ENCODE measurements around the gene EXOC3L4.

Gene EXOC3L4

GRCh38 chr14:103068351-103069073 lies 26.0 kb upstream of the EXOC3L4 start:
- peaks cover 9% of the 10 kb centered on the region for H3K4me1 ChIP-seq

GRCh38 chr14:103070263-103070885 lies 24.2 kb upstream of the EXOC3L4 start:
- Histone ChIP-seq H3K4me2 (ENCODE audit: low read length) (no peak overlapping the region), H3K36me3 (ENCODE audit: control insufficient read depth, insufficient read depth, low read length) (no peaks in the 10 kb centered on the region), H3K9ac (no peak overlapping the region), H3K79me2 (no peaks in the 10 kb centered on the region), H3K27ac (no peak overlapping the region), H3K4me1 (peaks cover 9% of the 10 kb centered on the region), H2AFZ (no peak overlapping the region), H3K9me3 (ENCODE audit: control insufficient read depth, low read length) (no peaks in the 10 kb centered on the region), H3K27me3 (ENCODE audit: control insufficient read depth, insufficient read depth, low read length) (no peaks in the 10 kb centered on the region), H3K4me3 (ENCODE audit: low read depth, low read length) (no peak overlapping the region)
- no peak for TF ChIP-seq CTCF (IDR thresholded peaks at IDR 0.05)

More at GRCh38 chr14:103068351-103069073, 26.0 kb upstream of the EXOC3L4 start:
- Histone ChIP-seq H3K9me3 (ENCODE audit: control insufficient read depth, low read length) (no peaks in the 10 kb centered on the region), H3K9ac (no peak overlapping the region), H3K4me3 (ENCODE audit: low read depth, low read length) (no peak overlapping the region), H3K79me2 (no peaks in the 10 kb centered on the region), H3K36me3 (ENCODE audit: control insufficient read depth, insufficient read depth, low read length) (no peaks in the 10 kb centered on the region), H2AFZ (no peak overlapping the region), H3K27ac (no peak overlapping the region), H3K4me2 (ENCODE audit: low read length) (no peak overlapping the region), H3K27me3 (ENCODE audit: control insufficient read depth, insufficient read depth, low read length) (no peaks in the 10 kb centered on the region)
- no peak for TF ChIP-seq CTCF (IDR thresholded peaks at IDR 0.05)

- Histone ChIP-seq H3K9ac (no peak overlapping the region), H3K4me2 (ENCODE audit: low read length) (no peak overlapping the region), H3K4me1 (peaks cover 9% of the 10 kb centered on the region), H3K27me3 (ENCODE audit: control insufficient read depth, insufficient read depth, low read length) (no peaks in the 10 kb centered on the region), H3K36me3 (ENCODE audit: control insufficient read depth, insufficient read depth, low read length) (no peaks in the 10 kb centered on the region), H2AFZ (no peak overlapping the region), H3K9me3 (ENCODE audit: control insufficient read depth, low read length) (no peaks in the 10 kb centered on the region), H3K79me2 (no peaks in the 10 kb centered on the region), H3K27ac (no peak overlapping the region), H3K4me3 (ENCODE audit: low read depth, low read length) (no peak overlapping the region)
- no peak for TF ChIP-seq CTCF (IDR thresholded peaks at IDR 0.05)
Observed at GRCh38 chr14:103070971-103071542, 23.5 kb upstream of the EXOC3L4 start.

- H3K9ac ChIP-seq, result no peak overlapping the region
- no peak overlapping the region for H2AFZ ChIP-seq
- no peak for TF ChIP-seq CTCF (IDR thresholded peaks at IDR 0.05)
- peaks cover 9% of the 10 kb centered on the region for H3K4me1 ChIP-seq
- H3K79me2 ChIP-seq, result no peaks in the 10 kb centered on the region
- no peak overlapping the region for H3K27ac ChIP-seq
- no peaks in the 10 kb centered on the region for H3K27me3 ChIP-seq (ENCODE audit: control insufficient read depth, insufficient read depth, low read length)
- no peak overlapping the region for H3K4me3 ChIP-seq (ENCODE audit: low read depth, low read length)
- H3K36me3 ChIP-seq (ENCODE audit: control insufficient read depth, insufficient read depth, low read length), result no peaks in the 10 kb centered on the region
- H3K4me2 ChIP-seq (ENCODE audit: low read length), result no peak overlapping the region
- H3K9me3 ChIP-seq (ENCODE audit: control insufficient read depth, low read length), result no peaks in the 10 kb centered on the region
Observed at GRCh38 chr14:103071544-103072251, 22.8 kb upstream of the EXOC3L4 start.
